NCI-H187 (cell line): ENCODE results near the gene MAMSTR.
"Not testable (repeated sequence)": the region's sequence is repeated elsewhere in the genome, so short reads cannot be mapped to it uniquely, and the experiment has no call there.

Experiments used
- DNase-seq, 2 experiments: peaks; one replicate each; lab custom pipeline; 2025; lab: John Stamatoyannopoulos, UW

The MAMSTR gene

DNA sequence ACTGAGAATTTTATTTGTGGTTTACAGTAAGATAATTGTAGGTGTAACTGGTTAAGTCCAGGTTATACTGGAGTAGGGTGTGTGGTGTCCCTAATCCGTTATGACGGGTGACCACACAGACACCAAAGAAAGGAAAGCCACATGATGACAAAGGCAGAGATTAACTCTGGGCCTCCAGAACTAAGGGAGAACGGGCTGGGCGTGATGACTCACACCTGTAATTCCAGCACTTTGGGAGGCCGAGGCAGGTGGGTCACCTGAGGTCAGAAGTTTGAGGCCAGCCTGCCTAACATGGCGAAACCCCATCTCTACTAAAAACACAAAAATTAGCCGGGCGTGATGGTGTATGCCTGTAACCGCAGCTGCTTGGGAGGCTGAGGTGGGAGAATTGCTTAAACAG, 33.9 kb downstream of the MAMSTR start:
- no peak for DNase-seq

DNA sequence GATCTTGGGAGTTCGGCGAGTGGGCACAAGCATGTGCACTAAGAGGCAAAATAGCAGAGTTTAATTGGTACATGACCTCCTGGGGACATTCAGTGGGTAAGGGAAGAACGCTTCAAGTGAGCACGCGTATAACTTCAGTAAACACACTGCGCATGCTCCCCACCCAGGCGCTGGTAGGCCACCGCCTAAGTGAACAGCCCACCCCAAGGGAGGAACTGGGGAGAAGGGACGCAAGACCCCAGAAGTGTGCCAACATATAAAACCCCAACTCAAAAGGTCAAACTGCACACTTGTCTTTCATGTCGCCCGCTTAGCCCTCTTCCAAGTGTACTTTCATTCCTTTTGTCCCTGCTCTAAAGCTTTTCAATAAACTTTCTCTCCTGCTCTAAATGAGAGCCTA, 36.2 kb downstream of the MAMSTR start:
- DNase-seq = no peak

DNA sequence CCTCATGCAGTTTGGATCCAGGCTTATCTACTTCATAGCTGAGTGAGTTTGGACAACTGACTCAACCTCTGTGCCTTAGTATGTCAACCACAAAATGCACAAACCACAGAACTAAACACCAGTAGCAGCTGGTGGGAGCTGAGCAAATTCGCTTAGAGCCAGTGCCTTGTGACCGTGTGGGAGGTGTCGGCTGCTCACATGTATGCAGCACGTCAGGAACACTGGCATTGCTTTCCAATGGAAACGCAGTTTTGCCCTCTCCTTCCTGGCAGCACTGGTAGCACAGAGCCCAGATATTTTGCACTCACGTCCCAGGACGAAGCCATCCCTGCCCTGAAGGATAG, 38.4 kb downstream of the MAMSTR start:
- no peak for DNase-seq

DNA sequence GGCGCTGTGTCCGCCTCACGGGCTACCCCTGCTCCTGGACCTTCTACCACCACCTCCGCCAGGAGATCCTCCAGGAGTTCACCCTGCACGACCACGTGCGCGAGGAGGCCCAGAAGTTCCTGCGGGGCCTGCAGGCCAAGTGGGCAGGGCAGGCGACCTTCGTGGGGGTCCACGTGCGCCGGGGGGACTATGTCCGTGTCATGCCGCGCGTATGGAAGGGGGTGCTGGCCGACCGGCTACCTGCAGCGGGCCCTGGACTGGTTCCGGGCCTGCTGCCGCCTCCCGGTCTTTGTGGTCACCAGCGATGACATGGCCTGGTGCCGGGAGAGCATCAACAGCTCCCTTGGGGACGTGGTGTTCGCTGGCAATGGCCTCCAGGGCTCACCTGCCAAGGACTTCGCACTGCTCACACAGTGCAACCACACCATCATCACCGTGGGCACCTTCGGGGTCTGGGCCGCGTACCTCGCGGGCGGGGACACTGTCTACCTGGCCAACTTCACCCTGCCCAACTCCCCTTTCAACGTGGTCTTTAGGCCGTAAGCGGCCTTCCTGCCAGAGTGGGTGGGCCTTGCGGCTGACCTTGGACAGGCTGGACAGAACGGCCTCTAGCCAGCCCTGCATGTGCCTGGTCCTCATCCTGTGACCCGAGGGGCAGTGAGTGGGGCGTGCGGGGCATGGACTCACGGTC, 38.9 kb downstream of the MAMSTR start:
- no peak for DNase-seq

DNA sequence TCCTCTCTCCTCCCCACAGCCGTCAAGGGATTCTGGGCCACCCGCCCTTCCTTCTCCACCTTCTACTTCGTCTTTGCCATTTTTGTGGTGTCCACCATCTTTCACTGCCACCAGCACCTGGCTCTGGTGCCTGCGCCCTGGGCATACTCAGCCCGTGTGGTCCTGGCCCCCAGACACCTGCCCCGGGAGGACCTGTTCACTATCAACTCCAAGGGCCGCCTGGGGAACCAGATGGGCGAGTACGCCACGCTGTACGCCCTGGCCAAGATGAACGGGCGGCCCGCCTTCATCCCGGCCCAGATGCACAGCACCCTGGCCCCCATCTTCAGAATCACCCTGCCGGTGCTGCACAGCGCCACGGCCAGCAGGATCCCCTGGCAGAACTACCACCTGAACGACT, 39.5 kb downstream of the MAMSTR start:
- DNase-seq = not testable (repeated sequence)

DNA sequence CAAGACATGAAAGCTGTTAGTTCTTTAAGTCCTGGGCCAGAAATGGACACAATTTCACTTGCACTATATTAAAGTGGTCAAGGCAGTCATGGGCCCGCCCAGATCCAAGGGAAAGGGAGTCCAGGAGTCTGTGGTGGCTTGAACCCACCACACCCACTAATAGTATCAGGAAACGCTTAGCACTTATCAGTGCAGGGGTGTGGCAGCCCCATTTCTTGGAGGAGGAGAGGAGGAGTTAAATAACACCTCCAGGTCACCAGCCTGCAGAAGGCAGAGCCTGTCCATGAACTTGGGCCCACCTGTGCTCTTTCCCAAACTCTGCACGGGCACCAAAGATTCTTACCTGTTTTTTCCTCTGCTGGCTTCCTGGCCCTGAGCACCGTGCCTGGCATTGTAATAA, 41.3 kb downstream of the MAMSTR start:
- no peak for DNase-seq

DNA sequence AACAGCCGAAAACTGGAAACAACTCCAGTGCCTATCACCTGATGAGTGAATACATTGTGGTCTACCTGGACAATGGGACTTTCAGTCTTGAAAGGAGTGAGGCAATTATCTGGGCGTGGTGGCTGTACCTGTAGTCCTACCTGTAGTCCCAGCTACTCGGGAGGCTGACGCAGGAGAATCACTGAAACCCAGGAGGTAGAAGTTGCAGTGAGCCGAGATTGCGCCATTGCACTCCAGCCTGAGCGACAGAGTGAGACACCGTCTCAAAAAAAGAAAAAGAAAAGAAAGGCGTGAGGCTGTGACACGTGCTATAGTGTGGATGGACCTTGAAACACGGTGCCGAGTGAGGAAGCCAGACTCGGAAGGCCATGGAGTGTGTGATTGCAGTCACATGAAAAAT, 42.6 kb downstream of the MAMSTR start:
- no peak for DNase-seq

DNA sequence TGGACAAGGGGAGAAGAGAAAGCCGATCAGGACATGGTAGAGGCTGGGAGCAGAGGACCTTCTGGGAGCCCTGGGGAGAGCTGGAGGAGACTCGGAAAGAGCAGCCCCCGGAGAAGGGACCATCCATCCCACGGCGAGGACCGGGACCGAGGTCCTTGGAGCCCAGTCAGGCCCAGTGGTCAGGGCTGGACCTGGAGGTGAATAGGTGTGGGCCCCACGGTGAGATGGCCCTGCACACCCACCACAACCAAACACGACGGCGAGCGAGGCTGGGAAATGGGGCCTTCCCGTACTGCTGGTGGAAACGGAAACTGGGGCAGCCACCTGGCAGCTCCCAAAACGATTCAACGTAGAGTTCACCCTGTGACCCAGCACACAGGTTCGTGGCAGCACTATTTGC, 43.0 kb downstream of the MAMSTR start:
- DNase-seq = no peak

DNA sequence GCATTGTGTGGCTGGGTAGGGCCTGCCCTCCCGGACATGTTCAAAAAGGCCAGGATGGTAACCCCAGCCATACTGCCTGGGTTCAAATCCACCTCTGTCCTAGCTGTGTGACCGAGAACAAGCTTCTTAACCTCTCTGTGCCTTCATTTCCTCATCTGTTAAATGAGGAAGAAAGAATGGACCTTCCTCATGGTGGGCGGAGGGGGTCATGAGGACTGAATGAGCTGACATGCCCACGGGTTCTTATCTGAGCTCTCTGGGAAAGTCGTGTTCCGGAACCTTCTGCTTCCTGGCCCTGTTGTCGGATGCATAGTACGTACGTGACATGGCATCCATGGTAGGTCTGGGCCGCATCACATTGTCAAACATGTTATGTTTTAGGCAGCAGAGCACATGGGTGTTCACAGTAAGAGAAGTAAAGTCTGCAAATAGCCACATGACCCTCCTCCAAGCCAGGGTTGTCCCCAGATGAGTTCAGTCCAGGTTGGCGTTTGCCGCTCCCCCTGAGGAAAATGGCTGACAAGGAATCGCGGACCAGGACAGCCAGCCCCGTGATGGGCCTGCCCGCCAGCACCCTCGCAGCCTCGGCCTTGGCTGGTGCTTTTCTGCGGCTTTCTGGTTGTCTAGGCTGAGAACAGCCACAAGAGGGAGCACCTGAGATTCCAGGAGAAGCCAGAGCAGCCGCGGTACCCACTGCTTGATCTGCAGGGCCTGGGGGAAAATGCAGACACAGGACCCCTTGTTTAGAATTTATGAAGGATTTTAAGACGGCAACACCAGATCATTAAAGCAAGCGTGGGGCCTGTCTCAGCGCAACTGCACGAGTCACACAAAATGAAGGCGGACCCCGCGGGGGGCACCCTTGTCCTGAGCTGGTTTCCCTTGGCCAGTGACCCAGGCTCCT, 44.4 kb downstream of the MAMSTR start:
- peak; percentile 52 to 68 for DNase-seq

DNA sequence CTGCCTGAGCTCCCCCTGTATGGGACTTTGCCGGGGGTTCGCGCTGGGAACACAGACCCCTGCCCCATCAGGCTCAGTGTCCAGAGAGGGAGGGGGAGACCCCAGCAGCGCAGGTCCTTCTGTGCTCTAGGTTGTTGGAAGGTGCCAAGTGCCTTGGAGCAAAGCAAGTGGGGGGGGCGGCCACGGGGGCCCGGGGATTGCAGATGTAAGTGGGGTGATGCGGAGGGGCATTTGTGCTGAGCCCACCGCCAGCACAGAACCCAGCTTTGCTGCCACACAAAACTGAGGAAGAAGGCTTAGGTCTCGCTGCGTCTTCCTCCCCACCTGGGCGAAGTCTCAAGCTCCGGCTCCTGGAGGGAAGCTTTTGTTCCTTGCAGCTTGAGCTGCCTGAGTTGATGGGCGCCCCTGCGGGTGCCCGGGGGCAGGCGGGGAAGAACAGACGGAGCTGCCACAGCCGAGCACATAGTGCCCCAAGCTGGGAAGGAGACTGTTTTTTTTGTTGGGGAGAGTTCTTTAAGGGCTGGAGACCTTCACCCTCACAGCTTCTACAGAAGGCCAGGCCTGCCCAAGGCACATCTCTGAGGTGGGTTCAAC, 45.2 kb downstream of the MAMSTR start:
- DNase-seq = no peak

DNA sequence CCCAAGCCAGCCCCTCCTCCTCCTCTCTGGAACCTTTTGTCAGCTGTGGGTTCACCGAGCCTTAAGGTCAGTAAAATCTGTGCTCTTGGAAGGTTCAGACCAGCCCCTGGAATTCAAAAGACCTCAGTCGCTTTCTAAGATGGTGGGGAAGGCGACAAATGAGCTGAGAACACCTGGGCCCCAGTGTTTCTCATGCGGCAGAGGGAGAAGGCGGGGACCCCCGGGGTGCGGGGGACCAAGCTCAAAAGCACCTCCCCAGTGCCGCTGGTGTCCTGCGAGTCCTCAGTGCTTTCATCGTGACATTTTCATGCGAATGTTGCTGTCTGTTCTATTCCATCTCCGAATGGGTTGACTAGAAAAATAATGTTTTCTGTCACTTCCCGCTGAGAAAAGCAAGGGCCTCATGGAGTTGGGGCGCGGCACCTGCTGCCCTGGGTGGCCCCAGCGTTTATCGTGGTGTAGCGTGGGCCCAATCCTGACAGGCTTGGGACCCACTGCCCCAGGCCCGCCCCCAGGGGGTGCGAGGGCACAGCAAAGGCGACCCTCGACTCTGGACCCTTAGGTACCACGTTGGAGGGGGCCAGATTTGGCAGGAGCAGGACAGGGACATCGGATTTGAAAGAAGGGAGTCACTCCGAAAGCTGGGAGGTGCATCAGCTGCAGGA, 46.0 kb downstream of the MAMSTR start:
- DNase-seq = no peak

DNA sequence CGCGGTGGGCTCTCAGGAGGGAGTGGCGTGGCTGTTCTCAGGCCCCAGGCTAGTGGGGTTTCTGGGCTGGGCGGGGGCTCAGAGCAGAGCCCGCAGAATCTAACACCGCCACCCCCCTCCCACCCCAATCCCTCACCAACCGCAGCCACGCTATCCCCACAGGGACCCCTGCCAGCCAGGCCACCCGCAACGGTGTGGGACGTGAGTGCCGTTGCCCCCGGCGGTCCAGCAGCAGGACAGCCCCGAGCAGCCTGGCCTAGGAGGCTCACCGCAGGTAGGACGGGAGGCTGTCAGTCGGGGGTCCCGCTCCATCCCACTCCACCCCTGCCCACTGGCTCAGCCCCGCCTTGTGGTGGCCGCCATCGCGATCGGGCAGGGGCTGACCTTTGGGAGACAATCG, 46.5 kb downstream of the MAMSTR start, which contains the start of gene NTN5:
TSS of gene NTN5 (minus strand) at position 24 of the 400 bp plus-strand sequence. CDS start 2,031 bp downstream, outside the sequence.
- DNase-seq = no peak

DNA sequence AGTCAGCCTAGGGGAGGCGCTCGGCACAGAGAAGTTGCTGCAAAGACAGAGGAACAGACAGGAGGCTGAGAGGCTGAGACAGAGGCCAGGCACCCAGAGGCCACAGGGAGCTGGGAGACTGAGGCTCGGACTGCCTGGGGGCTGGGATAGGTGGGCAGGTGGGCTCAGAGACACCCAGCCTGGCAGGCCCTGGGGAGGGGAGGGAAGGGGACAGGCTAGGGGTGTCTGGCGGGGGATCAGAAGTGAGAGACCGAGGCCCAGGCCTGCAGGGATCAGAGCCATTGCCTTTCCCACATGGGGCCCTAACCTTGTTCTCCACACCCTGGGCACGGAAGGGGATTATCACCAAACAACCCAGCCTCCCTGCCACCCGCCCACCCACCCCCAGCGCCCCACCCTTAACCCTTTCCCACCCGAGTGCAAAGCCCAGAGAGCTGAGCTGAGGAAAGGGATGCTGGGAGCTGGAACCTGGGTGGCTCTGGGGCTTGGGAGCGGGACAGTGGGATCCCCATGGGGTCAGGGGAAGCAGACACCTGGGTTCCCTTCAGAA, 48.0 kb downstream of the MAMSTR start:
- no peak for DNase-seq

DNA sequence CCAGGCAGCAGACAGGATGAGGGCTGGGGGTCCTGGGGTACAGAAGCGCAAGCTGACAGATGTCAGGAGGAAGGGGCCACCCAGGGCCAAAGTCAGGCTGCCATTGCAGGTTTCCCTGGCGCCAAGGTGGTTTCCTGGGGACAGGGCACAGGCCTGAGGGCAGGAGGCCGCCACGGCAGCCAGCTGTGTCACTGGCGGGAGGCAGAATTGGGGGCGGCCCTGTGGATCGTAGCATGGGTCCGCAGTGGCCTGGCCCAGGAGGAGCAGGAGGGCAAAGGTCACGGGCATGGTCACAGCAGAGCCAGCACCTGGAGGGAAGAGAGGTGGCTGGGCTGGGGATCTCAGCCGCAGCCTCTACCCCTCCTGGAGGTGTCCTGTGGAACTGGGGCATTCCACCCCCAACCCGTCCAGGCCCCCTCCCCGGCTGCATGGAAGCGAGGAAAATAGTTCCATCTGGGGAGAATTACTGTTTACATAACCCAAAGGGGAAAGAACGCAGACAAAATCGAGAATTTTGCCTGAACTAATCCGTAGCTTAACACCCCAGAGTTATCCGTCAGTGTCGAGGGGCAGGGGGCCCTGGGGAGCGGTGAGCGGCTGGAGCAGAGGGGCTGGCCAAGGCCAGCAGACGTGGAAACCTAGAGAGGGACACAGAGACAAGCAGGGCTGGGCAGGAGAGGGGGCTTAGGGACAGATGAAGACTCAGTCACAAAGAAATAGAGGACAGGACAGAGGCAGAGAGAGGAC, 48.7 kb downstream of the MAMSTR start:
- DNase-seq = no peak

DNA sequence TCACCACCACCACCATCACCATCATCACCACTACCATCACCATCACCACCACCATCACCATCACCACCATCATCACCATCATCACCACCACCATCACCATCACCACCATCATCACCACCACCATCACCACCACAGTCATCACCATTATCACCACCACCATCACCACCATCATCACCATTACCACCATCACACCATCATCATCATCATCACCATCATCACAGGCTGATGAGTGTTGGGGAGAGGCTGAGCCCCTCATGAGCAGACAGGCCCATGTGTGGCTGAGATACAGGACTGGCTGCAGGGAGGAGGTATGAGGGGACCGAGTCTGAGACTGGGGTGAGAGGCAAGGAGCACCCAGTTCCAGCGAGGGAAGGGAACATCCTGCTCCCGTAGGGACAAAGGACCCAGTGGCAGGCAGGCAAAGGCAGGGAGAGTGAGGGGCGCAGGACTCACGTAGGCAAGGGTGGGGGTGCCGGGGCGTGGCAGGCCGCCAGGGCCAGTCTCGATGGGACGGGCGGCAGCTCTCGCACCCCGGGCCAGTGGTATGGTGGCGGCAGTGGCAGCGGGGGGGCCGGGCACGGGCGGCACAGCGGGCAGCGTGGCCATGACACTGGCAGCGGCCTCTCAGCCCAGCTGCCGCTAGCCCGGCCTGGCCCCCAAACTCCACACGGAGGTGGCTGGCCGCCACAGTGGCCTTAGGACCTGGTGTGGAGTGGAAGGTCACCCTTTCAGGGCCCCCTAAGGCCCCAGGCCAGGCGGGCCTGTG, 49.4 kb downstream of the MAMSTR start:
- DNase-seq = no peak

DNA sequence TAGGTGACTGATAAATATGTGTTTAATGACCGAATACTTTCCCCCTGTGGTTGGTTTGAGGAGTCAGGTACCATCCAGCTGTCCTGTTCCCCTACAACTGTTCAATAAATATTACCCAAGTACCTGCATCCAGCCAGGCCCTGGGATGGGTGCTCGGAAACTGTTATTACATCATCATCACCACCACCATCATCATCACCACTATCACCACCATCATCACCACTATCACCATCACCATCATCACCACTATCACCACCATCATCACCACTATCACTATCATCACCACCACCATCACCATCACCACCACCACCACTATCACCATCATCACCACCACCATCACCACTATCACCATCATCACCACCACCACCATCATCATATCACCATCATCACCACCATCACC, 50.8 kb downstream of the MAMSTR start:
- DNase-seq = no peak

DNA sequence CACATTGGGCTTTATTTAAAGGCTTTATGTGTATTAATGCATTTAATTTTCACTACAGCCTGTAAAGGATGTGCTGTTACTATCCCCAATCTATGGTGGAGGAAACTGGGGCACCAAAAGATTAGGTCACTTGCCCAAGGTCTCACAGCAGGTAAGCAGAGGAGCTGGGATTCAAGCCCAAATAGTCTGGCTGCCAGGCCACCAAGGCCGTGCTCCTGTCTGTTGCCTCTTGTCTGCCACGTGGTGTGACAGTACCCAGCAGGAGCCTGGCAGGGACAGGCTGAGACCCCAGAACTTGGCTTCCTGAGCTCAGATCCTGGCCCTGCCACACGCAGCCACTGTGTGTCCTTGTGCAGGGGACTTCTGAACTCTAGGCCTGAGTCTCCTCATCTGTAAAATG, 51.2 kb downstream of the MAMSTR start:
- DNase-seq = no peak

DNA sequence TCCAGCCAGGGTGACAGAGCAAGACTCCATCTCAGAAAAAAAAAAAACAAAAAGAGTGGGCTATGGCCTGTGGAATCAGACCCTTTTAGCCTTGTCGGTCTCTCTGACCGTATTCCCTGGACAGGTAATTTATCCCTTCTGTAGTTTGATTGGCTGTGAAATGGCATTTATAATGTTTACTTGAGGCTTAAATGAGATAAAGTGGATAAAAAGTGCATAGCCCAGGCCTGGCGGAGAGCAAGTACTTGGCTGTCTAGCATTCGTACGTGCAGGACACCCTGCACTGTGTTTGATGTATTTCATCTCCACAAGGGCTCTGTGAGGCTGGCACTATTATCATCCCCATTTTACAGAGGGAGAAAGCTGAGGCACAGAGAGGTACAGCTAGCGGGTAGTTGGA, 53.7 kb downstream of the MAMSTR start:
- no peak for DNase-seq

DNA sequence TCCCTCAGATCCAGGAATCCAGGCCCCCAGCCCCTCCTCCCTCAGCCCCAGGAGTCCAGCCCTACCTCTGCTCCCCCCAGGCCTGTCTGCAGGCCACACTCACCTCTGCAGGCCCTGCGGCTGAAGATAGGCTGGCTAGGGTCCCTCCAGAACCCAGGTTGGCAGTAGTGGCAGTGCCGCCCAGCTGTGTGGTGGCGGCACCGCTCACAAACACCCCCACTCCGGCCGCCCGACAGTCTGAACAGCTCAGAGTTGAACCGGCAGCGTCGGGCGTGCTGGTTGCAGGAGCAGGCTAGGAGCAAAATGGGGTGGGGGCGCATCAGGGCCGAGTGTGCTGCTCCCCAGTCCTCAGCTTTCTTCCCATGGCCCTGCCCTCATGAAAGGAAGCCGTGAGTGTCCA, 55.0 kb downstream of the MAMSTR start:
- no peak for DNase-seq

DNA sequence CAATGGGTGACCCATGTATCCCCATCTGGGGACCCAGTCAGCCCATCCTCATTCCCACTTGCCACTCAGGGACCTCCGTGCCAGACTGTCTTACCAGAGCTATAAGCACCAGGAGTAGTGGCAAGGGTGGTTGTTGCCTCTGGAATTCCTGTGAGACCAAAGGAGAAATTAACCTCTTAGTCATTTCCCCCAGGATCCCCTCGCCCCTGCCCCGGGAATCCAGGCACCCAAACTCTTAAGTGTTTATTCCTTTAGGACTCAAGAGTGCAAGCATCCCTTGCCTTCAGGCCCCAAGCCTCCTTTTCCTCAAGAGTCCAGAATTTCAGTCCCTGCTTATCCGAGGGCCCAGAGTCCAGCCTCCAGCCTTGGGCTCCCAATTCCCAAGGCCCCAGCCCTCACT, 55.9 kb downstream of the MAMSTR start:
- no peak for DNase-seq
